Hepatocyte (in vitro differentiated cells): Measurements from ENCODE around the gene MOV10.

Experiments used
- CTCF ChIP-seq: fragments of 200-600 bp; sonication (generic); IDR thresholded peaks from 2 replicates; pipeline ENCODE4 v1.5.1; 2016; ENCODE audit warnings: antibody characterized with exemption, mild to moderate bottlenecking; ENCODE audit not compliant: poor library complexity
- EZH2 ChIP-seq: fragments of 200-600 bp; sonication (generic); IDR thresholded peaks from 2 replicates; pipeline ENCODE4 v1.6.1; 2016; ENCODE audit warnings: antibody characterized with exemption, mild to moderate bottlenecking, borderline replicate concordance
- EZH2phosphoT487 ChIP-seq: fragments of 200-600 bp; sonication (generic); IDR thresholded peaks from one replicate; pipeline ENCODE4 v1.6.1; 2018; ENCODE audit warnings: antibody characterized with exemption, mild to moderate bottlenecking, low read depth, moderate library complexity; ENCODE audit not compliant: unreplicated experiment, severe bottlenecking

GRCh38 chr1:112712701-112713128 lies 38.3 kb downstream of the MOV10 start:
- no peak for TF ChIP-seq CTCF
- TF ChIP-seq EZH2phosphoT487, result no peak
- TF ChIP-seq EZH2, result no peak
